NCI-H128 (cell line): ENCODE data around the gene OR9G1.
"Not testable (repeated sequence)": the region's sequence is repeated elsewhere in the genome, so short reads cannot be mapped to it uniquely, and the experiment has no call there.

Experiments
- DNase-seq: peaks from one replicate; lab custom pipeline; 2025; ENCODE audit not compliant: unreplicated experiment; lab: John Stamatoyannopoulos, UW

OR9G1 gene, protein sequence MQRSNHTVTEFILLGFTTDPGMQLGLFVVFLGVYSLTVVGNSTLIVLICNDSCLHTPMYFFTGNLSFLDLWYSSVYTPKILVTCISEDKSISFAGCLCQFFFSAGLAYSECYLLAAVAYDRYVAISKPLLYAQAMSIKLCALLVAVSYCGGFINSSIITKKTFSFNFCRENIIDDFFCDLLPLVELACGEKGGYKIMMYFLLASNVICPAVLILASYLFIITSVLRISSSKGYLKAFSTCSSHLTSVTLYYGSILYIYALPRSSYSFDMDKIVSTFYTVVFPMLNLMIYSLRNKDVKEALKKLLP

DNA sequence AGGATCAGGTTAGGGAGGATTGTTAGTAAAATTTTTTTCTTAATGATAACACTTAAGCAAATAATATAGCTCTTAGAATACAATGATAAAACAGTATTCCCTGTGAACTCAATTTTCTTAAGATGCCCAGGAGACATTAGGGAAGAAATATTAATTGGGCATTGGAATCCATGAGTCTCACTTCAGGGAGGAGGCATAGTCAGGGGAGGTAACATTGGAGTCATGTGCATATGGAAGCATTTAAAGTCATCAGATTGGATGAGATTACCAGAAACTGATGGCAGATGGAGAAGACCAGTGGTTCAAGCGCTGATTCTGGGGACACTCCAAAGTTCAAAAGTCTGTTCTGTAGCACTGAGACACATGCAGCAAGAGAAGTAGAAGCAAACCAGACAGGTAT lies at the start of gene OR9G1:
Gene OR9G1, plus strand, starts transcription at position 301 of the 400 bp plus-strand sequence. CDS start 1,293 bp downstream, outside the sequence.
- no peak for DNase-seq

DNA sequence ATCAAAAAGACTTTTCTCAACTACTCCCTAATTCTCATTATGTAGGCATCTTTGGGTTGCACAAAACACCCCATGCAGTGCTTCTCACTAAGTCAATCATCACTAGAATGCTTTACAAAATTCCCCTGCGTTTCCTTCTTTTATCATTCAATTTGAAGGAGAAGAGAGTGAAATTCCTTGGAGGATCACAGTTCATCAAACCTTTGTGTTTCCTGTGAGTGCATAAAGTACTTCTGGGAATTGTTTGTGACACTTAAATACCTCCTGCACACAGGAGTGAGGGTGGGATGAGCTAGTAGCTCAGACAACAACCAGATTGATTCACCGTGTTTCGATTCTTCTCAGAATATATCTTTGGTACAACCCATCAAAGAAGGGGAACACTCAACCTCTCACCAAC lies 39.1 kb upstream of the OR9G1 start:
- DNase-seq: no peak

DNA sequence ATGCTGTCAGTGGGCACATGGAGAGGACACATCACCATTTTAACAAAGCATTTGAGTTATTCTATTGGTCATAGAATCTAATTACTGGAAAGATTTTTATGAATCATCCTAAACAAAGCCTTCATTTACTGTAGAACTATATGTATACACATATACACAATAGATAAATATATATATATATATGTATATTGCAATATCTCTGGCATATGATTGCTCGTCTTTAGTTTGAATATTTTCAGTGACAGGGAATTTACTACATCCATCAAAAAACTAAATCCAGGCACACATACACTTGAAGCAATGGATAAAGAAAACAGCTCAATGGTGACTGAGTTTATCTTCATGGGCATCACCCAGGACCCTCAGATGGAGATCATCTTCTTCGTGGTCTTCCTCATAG lies 35.5 kb upstream of the OR9G1 start, which contains the start of gene OR5AR1:
Gene OR5AR1, plus strand, starts transcription at position 301 of the 400 bp plus-strand sequence. Its CDS starts 0 bp downstream, at position 301.
- DNase-seq: no peak

DNA sequence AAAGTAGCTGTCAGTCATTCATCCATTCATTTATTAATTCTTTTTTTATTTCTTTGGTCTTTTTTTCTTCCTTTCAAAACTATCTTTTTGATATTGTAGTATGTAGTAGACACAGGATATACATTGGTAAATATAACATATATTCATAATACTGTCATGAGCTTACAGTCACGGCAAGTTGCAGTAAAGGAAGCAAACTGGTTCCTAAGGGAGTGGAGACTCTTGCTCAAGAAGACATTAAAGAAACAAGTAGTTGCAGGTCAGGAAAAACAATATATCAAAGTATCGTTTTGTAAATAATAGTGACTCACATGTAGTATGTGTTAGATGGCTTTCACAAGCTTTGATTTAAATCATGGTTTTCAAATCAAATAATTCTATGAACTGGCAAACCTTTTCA lies 27.9 kb upstream of the OR9G1 start:
- DNase-seq: no peak

DNA sequence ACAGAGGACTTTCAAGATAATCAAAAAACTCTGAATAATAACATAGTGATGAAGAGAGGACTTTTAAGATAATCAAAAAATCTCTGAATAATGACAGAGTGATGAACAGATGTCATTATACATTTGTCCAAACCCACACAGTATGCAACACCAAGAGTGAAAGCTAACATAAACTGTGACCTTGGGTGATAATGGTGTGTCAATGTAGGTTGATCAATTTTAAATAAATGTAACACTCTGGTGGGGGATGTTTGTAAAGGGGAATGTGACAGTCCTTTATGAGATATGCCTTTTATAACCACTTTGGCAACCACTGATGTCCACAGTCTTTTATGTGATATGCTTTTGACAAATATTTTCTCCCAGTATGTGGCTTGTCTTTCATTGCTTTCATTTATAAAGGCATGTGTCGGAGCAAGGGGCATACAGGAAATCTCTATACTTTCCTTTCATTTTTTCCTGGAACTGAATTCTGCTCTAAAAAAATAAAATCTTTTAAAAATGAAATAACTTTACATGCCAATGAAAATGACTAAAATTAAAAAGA lies 10.3 kb upstream of the OR9G1 start:
- DNase-seq: no peak

DNA sequence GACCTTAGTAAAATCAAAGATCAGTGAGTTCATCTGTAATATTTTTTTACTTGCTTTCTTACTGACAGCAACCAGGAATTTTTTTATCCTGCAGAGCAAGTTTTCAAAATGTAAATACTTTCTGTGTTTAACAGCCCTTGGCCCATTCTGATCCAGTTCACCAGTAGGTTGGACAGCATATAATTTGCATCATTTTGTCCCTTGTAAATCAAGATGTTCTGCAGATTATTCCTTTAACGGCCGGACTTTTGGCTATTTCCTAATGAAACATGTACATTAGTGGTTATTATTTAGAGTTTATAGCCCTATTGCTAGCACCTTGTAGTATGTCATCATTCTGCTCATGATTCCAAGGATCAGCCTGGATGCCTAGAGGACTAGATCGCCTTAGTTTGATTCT lies 7.7 kb upstream of the OR9G1 start:
- not testable (repeated sequence) for DNase-seq

DNA sequence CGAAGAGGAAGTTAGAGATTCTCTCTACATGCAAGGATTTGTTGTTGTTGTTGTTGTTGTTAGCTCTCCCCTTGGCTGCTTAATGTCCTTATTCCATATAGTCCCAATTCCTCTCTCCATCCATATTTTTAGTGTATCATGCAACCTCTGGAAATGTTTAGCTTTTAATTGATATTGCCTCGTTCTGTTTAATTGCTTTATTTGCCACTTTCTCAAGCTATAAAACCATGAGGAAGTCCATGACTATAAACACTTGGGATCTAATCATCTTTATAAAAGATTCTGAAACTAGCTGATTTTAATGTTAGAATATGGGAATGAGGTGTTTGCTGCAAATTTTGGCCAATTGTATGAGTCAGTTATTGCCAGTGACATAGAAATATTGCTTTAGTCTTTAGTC lies 5.5 kb upstream of the OR9G1 start:
- no peak for DNase-seq

DNA sequence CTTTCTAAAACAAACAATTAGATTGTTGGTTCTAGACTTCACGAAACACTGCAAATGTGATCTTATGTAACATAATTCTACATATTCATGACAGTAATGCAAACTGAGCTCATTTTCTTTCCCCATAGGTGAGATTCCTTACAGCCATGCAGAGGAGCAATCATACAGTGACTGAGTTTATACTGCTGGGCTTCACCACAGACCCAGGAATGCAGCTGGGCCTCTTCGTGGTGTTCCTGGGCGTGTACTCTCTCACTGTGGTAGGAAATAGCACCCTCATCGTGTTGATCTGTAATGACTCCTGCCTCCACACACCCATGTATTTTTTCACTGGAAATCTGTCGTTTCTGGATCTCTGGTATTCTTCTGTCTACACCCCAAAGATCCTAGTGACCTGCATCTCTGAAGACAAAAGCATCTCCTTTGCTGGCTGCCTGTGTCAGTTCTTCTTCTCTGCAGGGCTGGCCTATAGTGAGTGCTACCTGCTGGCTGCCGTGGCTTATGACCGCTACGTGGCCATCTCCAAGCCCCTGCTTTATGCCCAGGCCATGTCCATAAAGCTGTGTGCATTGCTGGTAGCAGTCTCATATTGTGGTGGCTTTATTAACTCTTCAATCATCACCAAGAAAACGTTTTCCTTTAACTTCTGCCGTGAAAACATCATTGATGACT lies 1.5 kb downstream of the OR9G1 start:
- no peak for DNase-seq

DNA sequence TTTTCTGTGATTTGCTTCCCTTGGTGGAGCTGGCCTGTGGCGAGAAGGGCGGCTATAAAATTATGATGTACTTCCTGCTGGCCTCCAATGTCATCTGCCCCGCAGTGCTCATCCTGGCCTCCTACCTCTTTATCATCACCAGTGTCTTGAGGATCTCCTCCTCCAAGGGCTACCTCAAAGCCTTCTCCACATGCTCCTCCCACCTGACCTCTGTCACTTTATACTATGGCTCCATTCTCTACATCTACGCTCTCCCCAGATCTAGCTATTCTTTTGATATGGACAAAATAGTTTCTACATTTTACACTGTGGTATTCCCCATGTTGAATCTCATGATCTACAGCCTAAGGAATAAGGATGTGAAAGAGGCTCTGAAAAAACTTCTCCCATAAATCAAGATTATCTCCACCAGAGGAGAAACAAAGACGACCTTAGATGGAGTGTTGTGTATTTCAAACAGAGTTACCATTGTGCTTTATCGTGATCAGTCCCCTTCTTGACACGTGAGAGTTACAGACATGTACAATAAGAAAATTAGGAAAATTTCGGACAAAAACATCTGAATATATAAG lies 2.1 kb downstream of the OR9G1 start:
- DNase-seq: no peak

DNA sequence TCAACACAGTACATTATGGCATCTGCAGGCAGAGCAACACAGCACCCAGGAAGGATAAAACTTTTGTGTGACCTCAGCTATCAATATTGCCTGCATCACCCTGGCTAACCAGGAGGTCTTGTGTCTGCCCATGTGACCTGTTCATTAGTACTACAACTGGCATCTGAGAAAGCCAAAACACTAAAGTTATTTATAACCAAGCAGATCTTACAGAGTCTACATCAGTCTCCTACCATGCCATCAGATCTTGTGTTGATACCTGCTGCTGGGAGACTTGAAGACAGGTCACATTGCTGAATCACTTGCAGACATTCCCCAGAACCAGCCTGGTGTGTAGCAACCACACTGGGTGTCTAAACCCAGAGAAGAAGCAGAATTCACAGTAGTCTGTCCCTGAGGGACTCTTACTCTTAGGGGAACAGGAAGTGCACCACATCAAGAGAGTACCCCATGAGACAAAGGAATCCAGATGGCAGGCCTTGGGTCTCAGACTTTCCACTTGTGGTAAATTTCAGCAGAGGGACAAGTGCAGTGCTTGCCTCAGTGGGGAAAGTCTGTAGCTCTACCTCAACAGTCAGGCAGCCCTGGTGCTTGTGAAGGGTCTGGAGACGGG lies 7.0 kb downstream of the OR9G1 start:
- no peak for DNase-seq

DNA sequence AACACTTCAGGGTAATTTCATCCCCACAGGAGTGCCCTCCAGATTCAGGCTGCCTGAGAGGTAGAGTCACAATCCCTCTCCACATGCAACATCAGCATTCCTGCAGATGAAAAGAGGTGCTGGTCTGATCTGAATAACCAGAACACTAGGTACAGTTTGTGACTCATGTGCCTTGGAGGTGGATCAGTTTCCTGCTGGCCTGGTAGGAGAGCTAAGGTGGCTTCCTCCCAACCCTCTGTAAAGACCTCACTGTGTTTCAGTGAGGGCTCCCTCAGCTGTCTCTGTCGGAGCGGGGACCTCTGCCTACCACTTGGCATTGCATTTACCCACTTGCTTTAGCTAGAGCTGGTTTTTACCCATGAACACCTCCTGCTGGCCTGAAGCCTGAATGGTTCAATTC lies 7.6 kb downstream of the OR9G1 start:
- no peak for DNase-seq

DNA sequence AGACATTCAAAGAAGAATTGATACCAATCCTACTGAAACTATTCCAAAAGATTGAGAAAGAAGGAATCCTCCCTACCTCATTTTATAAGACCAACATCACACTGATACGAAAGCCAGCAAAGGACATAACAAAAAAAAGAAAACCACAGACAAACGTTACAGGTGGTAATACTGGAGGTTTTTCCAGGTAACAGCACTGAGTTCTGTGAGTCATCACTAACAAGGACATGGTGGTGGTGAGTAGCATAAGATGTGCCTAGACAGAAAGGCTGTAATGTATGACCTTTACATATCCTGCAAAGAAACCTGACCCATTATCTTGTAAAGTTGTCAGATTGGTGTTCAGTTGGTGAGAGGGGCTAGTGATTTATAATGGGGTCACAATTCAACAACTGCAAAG lies 15.3 kb downstream of the OR9G1 start:
- no peak for DNase-seq

DNA sequence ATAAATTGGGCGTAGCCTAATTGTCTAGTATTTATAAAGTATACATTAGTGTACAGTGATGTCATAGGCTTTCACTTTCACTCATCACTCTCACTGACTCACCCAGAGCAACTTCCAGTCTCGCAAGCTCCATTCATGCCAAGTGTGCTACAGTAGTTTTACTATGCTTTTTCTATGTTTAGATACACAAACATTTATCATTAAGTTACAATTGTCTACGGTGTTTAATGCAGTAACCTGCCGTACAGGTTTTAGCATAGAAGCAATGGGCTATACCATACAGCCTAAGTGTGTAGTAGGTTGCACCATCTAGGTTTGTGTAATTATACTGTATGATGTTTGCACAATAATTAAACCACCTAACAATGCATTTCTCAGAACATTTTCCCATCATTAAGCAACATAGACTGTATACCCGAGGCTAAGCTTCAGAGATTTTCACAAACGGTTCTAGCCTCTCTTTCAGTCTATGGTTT lies 17.5 kb downstream of the OR9G1 start:
- no peak for DNase-seq

DNA sequence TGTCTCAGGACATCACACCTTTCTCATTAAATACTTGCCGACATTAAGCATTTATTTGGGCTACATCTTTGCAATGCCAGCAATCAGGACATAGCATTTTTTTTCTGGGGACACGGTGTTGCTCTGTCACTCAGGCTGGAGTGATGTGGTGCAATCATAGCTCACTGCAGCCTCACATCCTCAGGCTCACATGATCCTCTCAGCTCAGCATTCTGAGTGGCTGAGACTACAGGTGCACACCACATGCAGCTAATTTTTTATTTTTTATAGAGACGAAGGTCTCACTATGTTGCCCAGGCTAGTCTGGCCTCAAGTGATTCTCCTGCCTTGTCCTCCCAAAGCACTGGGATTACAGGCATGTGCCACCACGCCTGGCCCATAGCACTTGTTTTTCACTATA lies 21.6 kb downstream of the OR9G1 start:
- no peak for DNase-seq

DNA sequence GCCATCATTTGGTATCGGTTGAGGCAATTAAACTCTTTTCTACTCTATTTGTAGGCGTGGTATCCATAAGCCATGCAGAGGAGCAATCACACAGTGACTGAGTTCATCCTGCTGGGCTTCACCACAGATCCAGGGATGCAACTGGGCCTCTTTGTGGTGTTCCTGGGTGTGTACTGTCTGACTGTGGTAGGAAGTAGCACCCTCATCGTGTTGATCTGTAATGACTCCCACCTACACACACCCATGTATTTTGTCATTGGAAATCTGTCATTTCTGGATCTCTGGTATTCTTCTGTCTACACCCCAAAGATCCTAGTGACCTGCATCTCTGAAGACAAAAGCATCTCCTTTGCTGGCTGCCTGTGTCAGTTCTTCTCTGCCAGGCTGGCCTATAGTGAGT lies 41.2 kb downstream of the OR9G1 start:
- DNase-seq: no peak

DNA sequence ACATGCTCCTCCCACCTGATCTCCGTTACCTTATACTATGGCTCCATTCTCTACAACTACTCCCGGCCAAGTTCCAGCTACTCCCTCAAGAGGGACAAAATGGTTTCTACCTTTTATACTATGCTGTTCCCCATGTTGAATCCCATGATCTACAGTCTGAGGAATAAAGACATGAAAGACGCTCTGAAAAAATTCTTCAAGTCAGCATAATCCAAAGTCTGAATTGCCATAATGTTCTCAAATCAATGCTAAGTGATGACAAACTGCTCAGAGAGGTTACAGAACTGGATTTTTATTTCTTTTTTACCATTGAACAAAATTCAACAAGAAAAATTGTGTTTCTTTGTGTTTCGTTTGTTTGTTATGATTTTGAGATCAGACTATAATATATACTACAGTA lies 42.0 kb downstream of the OR9G1 start:
- DNase-seq: no peak

DNA sequence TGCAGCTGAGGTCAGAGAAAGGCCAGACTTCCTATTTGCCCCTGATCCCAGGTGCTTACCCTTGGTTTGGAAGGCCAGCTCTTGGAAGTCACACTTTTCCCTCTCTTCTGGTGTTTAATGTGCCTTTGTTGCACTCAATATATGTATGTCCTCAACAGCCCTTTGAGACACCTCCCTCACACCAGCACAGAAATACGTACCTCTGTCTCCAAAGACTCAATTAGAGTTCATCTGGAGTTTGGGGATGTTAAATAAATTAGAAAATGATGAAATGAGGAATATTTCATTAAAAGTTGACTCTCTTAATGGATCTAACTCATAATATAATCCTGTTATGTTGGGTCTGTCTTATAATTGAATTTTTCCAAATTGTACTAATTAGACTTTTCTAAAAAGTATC lies 49.7 kb downstream of the OR9G1 start, which contains the start of gene OR9G4:
Gene OR9G4, minus strand, starts transcription at position 101 of the 400 bp plus-strand sequence. CDS start 4,931 bp downstream, outside the sequence.
- no peak for DNase-seq

DNA sequence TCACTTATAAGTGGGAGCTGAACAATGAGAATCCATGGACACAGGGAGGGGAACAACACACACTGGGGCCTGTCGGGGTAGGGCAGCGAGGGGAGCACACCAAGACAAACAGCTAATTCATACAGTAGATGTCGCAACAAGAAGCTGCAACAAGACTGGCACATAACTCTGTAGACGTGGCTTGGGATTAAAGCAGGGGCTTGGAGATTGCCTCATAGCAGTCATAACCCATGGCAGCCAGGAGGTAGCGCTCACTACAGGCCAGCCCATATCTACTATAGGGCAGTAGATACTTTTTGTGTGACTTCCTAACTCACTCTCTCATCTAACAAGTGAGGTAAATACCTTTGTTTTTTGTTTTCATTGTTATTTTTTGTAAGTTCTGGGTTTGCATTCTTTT lies 51.3 kb downstream of the OR9G1 start:
- DNase-seq: no peak

DNA sequence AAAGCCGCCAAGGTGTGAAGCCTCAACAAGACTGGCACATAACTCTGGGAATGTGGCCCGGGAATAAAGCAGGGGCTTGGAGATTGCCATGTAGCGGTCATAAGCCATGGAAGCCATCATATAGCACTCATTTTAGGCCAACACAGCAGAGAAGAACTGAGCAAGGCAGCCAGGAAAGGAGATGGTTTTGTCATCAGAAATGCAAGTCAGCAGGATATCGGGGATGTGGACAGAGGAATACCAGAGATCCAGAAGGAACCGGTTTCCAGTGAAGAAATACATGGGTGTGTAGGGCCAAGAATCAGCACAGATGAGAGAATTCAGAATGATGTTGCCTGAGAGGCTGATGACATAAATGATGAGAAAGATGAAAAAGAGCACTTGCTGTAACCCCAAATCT lies 52.6 kb downstream of the OR9G1 start:
- no peak for DNase-seq
